A673 (cell line): ENCODE data around the gene SNTG2. TPM values are rescaled to one million over a fixed set of nuclear protein-coding genes. Genes with fewer than 3 reads are reported as not detected.

Experiments
- BruUV-seq: library from RNA; stranded (reverse); fragments of 400-500 nt; replicated peaks from 2 replicates; lab custom pipeline; 2021; lab: Mats Ljungman, UMichigan
- CTCF ChIA-PET: fragments of 300-600 bp; sonication (Branson Sonifier 250); formaldehyde crosslinking; loops from one replicate; lab custom pipeline; 2022; ENCODE audit warnings: antibody characterized with exemption; lab: Charles Lee
- POLR2A ChIA-PET: fragments of 300-600 bp; sonication (Branson Sonifier 250); formaldehyde crosslinking; loops from one replicate; lab custom pipeline; 2022; ENCODE audit warnings: antibody characterized with exemption; ENCODE audit not compliant: low non-redundant PET; lab: Charles Lee
- DNase-seq: peaks from one replicate; pipeline ENCODE4 v3.0.0-alpha.2; 2015; ENCODE audit warnings: low spot score
- H3K27ac ChIP-seq: fragments of 200-600 bp; sonication (generic); 2 replicates; pipeline ENCODE4 v1.5.1; 2016; ENCODE audit warnings: mixed run types, low read depth, mild to moderate bottlenecking, mixed read lengths, antibody characterized with exemption, low read length; ENCODE audit not compliant: poor library complexity, severe bottlenecking
- H3K27me3 ChIP-seq: fragments of 200-600 bp; sonication (generic); replicated peaks from 2 replicates; pipeline ENCODE4 v1.6.1; 2017; ENCODE audit warnings: mixed run types, low read depth, mild to moderate bottlenecking, mixed read lengths, antibody characterized with exemption, low read length; ENCODE audit not compliant: insufficient read depth, poor library complexity
- H3K36me3 ChIP-seq: fragments of 200-600 bp; sonication (generic); 2 replicates; pipeline ENCODE4 v1.6.1; 2016; ENCODE audit warnings: mixed run types, mild to moderate bottlenecking, mixed read lengths, antibody characterized with exemption, low read length; ENCODE audit not compliant: insufficient read depth, poor library complexity, severe bottlenecking
- H3K4me1 ChIP-seq: fragments of 200-600 bp; sonication (generic); 2 replicates; pipeline ENCODE4 v1.6.1; 2017; ENCODE audit warnings: mixed run types, mild to moderate bottlenecking, mixed read lengths, antibody characterized with exemption, low read length; ENCODE audit not compliant: insufficient read depth, poor library complexity, severe bottlenecking
- H3K4me3 ChIP-seq: fragments of 200-600 bp; sonication (generic); 2 replicates; pipeline ENCODE4 v1.5.1; 2016; ENCODE audit warnings: low read depth, mixed run types, mild to moderate bottlenecking, mixed read lengths, low read length; ENCODE audit not compliant: poor library complexity, severe bottlenecking
- H3K9me3 ChIP-seq: fragments of 200-600 bp; sonication (generic); 2 replicates; pipeline ENCODE4 v1.6.1; 2016; ENCODE audit warnings: mixed run types, low read depth, mild to moderate bottlenecking, mixed read lengths, antibody characterized with exemption, low read length; ENCODE audit not compliant: poor library complexity, severe bottlenecking
- CTCF ChIP-seq: fragments of 300-800, 200-600 bp; sonication (generic); conservative IDR thresholded peaks from 2 replicates; pipeline ENCODE4 v1.5.1; 2017; ENCODE audit warnings: low read depth, mild to moderate bottlenecking, antibody characterized with exemption, low read length, moderate library complexity, mixed read lengths
- EZH2 ChIP-seq: fragments of 200-600 bp; sonication (generic); IDR thresholded peaks from 2 replicates; pipeline ENCODE4 v1.6.1; 2017; ENCODE audit warnings: borderline replicate concordance, low read depth, mild to moderate bottlenecking, mixed read lengths, antibody characterized with exemption, low read length; ENCODE audit not compliant: poor library complexity, severe bottlenecking
- intact Hi-C: fragments of 100-400 bp; cut with micrococcal nuclease; formaldehyde crosslinking; loops from one replicate; pipeline ENCODE4 v1.10.0; 2022; ENCODE audit not compliant: unreplicated experiment
- total RNA-seq: library from RNA; stranded (reverse); gene quantifications from 2 replicates; pipeline ENCODE4 v1.2.3, GENCODE V29; 2021

The SNTG2 gene
- total RNA-seq, 1 experiment from 2014 or later, result 3.7 TPM

DNA sequence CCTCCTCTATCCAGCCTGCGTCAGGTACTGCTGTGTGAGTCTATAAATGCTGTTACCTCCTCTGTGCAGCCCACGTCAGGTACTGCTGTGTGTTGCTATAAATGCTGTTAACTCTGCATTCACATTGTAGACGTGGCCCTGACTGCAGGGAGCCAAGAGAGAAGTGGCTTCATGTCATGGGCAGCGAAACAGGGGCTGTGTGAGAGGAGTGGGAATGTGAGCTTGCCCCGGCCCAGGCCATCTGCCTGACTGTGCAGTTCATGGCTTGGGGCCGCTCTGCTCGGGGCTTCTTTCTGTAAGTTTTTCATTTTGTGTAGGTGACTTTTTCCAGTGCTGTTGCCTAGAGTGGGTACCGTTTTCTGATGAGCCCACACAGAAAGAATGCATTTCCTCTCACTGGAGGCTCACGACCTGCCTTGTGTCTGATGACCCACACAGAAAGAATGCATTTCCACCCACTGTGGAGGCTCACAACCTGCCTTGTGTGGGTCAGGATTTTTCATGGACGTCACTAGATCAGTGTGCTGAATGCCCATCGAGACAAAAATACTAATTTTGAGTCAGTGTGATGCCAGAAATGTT is 104.5 kb downstream of the SNTG2 start:
- Histone ChIP-seq H3K4me3 (no peak overlapping the region), H3K9me3 (no peaks in the 10 kb centered on the region), H3K36me3 (no peaks in the 10 kb centered on the region), H3K4me1 (no peaks in the 10 kb centered on the region), H3K27me3 (no peaks in the 10 kb centered on the region), H3K27ac (no peak overlapping the region)
- DNase-seq, result no peak
- TF ChIP-seq CTCF (no peak), EZH2 (no peak)
- BruUV-seq, result no TSS peak
- intact Hi-C loops, result no loop called here
- POLR2A ChIA-PET, result no interaction called here
- CTCF ChIA-PET, result no interaction called here

DNA sequence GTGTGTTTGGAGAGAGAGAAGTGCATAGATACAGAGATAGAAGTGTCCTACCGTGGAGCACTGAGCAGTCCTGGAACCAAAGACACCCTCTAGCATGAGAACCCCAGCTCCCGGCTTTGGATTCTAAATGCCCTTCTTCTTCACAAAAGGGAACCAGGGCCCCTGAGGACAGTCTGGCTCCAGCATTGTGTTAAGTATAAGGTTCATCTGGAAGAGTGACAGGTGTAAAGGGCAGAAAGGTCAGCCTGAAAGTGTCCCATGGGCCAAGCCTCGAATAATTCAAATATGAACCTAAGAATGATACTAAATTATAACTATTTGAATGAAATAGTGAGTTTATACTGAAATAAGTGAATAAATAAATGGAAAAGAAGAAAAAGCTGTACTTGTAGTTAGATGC is 109.7 kb downstream of the SNTG2 start:
- CTCF ChIA-PET, result no interaction called here
- no peak overlapping the region for H3K4me3 ChIP-seq
- POLR2A ChIA-PET, result no interaction called here
- no TSS peak for BruUV-seq
- no peaks in the 10 kb centered on the region for H3K4me1 ChIP-seq
- intact Hi-C loops, result no loop called here
- no peak for DNase-seq
- no peak for TF ChIP-seq CTCF
- no peak for TF ChIP-seq EZH2
- no peaks in the 10 kb centered on the region for H3K9me3 ChIP-seq
- no peaks in the 10 kb centered on the region for H3K36me3 ChIP-seq
- H3K27ac ChIP-seq, result no peak overlapping the region
- no peaks in the 10 kb centered on the region for H3K27me3 ChIP-seq

DNA sequence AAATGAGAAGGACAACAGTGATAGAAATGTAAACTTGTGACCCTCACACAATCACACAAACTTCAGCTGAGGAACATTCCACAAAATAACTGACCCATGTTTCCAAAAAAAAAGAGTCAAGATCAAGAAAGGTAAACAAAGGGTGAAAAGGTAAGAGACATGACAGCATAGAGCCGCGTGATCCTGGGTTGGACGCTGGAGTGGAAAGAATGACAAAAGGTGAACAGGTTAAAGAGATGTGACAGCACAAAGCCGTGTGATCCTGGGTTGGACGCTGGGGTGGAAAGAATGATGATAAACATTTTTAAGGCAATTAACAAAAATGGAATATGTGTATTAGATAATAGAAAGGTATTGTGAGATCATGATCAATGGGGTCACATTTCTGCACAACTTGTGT is 110.3 kb downstream of the SNTG2 start:
- TF ChIP-seq CTCF (no peak), EZH2 (no peak)
- no peak for DNase-seq
- H3K4me1 ChIP-seq, result no peaks in the 10 kb centered on the region
- no peaks in the 10 kb centered on the region for H3K36me3 ChIP-seq
- H3K27ac ChIP-seq, result no peak overlapping the region
- intact Hi-C loops, result no loop called here
- ChIA-PET CTCF (no interaction called here), POLR2A (no interaction called here)
- no TSS peak for BruUV-seq
- H3K9me3 ChIP-seq, result no peaks in the 10 kb centered on the region
- no peak overlapping the region for H3K4me3 ChIP-seq
- H3K27me3 ChIP-seq, result no peaks in the 10 kb centered on the region
